Subcutaneous adipose tissue (tissue), 4 donors: ENCODE data around the gene ALDH6A1. TPM values are rescaled to one million over a fixed set of nuclear protein-coding genes. Genes with fewer than 3 reads are reported as not detected.

ENCODE experiments used
- total RNA-seq, 4 donors: library from RNA; depleted of rRNA; stranded (reverse); fragments of >200 nt; gene quantifications; one replicate each; pipeline ENCODE4 v1.1.0, GENCODE V29; 2016
- TF ChIP-seq, protein P1 (sequence below): fragments of 450-650 bp; IDR thresholded peaks from one replicate; pipeline ENCODE4 v1.5.1; 2016; ENCODE audit warnings: low read depth, mild to moderate bottlenecking, control low read depth, antibody characterized with exemption, moderate library complexity

The ALDH6A1 gene
- total RNA-seq, 4 donors from 2014 or later, result 56.8 to 102 (median 76.5) TPM

- TF ChIP-seq, protein P1, sequence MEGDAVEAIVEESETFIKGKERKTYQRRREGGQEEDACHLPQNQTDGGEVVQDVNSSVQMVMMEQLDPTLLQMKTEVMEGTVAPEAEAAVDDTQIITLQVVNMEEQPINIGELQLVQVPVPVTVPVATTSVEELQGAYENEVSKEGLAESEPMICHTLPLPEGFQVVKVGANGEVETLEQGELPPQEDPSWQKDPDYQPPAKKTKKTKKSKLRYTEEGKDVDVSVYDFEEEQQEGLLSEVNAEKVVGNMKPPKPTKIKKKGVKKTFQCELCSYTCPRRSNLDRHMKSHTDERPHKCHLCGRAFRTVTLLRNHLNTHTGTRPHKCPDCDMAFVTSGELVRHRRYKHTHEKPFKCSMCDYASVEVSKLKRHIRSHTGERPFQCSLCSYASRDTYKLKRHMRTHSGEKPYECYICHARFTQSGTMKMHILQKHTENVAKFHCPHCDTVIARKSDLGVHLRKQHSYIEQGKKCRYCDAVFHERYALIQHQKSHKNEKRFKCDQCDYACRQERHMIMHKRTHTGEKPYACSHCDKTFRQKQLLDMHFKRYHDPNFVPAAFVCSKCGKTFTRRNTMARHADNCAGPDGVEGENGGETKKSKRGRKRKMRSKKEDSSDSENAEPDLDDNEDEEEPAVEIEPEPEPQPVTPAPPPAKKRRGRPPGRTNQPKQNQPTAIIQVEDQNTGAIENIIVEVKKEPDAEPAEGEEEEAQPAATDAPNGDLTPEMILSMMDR, result no peak
Measured at GRCh38 chr14:74065746-74066575, 18.3 kb downstream of the ALDH6A1 start.

- TF ChIP-seq, protein P1, result no peak
Measured at GRCh38 chr14:74064883-74065282, 19.4 kb downstream of the ALDH6A1 start.

- TF ChIP-seq, protein P1, result no peak
Measured at GRCh38 chr14:74064426-74064825, 19.8 kb downstream of the ALDH6A1 start.

DNA sequence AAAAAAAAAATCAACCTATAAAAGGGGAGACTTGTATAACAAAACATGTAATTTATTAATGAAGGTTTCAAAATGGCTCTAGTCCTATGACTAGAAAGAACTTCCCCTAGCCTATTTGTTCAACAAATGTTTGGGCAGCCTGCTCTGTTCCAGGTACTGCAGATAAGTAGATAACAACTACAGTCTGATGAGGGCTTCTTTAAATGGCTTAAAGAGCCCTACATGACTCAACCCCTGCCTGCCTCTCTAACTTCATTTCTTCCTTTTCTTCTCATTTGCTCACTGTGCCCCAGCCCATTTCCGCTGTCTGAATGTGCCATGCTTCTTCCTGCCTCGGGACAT is 21.5 kb downstream of the ALDH6A1 start:
- TF ChIP-seq, protein P1, result no peak

GRCh38 chr14:74049876-74050495 is 34.3 kb downstream of the ALDH6A1 start:
- TF ChIP-seq, protein P1, result no peak

DNA sequence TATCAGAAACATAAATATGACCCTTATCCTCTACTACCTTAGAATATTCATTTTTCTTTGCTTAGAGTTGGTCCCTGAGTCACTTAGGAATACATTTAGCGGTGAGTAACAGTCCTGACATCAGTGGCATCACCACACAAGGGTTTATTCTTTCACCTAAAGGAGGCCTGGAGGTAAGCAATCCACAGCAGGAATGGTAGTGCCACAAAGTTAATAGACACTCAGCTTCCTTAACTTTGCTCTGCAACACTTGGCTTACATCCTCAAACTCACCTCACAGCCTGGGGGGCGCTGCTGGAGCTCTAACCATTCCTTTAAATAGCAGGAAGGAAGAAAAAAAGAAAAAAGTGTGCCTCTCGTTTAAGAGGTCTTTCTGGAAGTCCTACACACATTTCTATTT is 36.0 kb downstream of the ALDH6A1 start:
- TF ChIP-seq, protein P1, result no peak

DNA sequence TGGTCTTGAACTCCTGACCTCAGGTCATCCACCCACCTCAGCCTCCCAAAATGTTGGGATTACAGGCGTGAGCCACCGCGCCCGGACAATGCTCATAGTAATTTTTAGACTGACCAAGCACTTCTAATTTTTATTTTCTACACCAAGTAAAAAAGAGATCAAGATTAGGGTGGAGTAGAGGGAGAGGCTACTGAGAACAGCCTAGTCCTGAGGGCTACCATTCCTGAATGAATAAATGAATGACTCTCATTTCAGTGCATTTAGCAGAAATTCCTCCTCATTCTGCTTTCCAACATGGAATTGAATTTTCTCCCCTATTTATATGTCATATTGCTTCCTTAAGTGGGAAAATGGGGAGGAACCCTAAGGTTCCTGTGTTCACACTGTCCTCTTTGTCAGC is 38.7 kb downstream of the ALDH6A1 start:
- TF ChIP-seq, protein P1, result no peak
